GM10266 (cell line): ENCODE results near the gene NTPCR.

ENCODE experiments used
- DNase-seq: peaks from one replicate; pipeline ENCODE4 v3.0.0; 2012; ENCODE audit errors: extremely low spot score
- TF ChIP-seq, protein P1 (sequence below): IDR thresholded peaks from 2 replicates; pipeline ENCODE4 v1.5.1; 2012; ENCODE audit warnings: mild to moderate bottlenecking, low read depth; ENCODE audit not compliant: control insufficient read depth, insufficient read depth; ENCODE audit errors: missing control alignments

Gene NTPCR

GRCh38 chr1:232991238-232991637 lies 40.8 kb downstream of the NTPCR start:
- TF ChIP-seq, protein P1, sequence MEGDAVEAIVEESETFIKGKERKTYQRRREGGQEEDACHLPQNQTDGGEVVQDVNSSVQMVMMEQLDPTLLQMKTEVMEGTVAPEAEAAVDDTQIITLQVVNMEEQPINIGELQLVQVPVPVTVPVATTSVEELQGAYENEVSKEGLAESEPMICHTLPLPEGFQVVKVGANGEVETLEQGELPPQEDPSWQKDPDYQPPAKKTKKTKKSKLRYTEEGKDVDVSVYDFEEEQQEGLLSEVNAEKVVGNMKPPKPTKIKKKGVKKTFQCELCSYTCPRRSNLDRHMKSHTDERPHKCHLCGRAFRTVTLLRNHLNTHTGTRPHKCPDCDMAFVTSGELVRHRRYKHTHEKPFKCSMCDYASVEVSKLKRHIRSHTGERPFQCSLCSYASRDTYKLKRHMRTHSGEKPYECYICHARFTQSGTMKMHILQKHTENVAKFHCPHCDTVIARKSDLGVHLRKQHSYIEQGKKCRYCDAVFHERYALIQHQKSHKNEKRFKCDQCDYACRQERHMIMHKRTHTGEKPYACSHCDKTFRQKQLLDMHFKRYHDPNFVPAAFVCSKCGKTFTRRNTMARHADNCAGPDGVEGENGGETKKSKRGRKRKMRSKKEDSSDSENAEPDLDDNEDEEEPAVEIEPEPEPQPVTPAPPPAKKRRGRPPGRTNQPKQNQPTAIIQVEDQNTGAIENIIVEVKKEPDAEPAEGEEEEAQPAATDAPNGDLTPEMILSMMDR: no peak

GRCh38 chr1:232992227-232992626 lies 41.8 kb downstream of the NTPCR start:
- DNase-seq: no peak
- TF ChIP-seq, protein P1: no peak

More at GRCh38 chr1:232991238-232991637, 40.8 kb downstream of the NTPCR start:
- DNase-seq: no peak

DNA sequence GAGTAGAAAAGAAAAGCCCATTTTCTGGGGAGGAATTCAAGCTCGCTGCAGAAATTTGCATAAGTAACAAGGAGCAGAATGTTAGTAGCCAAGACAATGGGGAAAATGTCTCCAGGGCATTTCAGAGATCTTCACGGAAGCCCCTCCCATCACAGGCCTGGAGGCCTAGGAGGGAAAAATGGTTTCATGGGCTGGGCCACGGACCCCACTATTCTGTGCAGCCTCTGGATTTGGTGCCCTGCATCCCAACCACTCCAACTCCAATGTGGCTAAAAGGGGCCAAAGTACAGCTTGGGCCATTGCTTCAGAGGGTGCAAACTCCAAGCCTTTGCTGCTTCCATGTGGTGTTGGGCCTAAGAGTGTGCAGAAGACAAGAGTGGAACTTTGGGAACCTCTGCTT lies 43.1 kb downstream of the NTPCR start:
- TF ChIP-seq, protein P1: no peak
- no peak for DNase-seq

GRCh38 chr1:232995189-232995588 lies 44.8 kb downstream of the NTPCR start:
- DNase-seq: no peak
- TF ChIP-seq, protein P1: no peak

DNA sequence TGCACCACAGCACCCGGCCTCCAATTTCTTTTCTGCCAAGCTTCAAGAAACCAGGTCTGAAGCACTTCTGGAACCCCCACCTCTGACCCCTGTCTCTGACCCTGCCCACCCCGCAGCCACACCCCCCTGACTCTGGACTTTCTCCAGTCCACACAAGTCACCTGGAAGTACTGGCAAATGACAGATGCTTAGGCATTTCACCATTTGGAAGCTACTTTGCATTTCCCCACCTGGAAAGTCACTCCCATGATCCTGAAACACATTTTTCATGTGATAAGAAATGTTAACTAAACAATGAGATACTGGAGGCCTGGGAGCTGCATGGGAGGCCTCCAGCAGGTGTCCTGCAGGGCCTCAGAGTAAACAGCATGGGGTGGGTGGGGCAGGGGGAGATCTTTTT lies 45.7 kb downstream of the NTPCR start:
- TF ChIP-seq, protein P1: no peak
- DNase-seq: no peak

GRCh38 chr1:232998138-232998537 lies 47.7 kb downstream of the NTPCR start:
- TF ChIP-seq, protein P1: no peak
- no peak for DNase-seq

- DNase-seq: no peak
- TF ChIP-seq, protein P1: no peak
Observed at GRCh38 chr1:232998646-232999045, 48.2 kb downstream of the NTPCR start.
